SK-N-SH treated with all-trans-retinoic acid at 6 μM for 48 hours (cell line): ENCODE results near the gene DTD1.

Experiments
- ATAC-seq: fragments of 200-7000 bp; cut with Tn5 transposase; 3 replicates; pipeline ENCODE4 v1.9.1; 2020; ENCODE audit warnings: mild to moderate bottlenecking, moderate library complexity
- ARNTL ChIP-seq: fragments of 450-650 bp; formaldehyde crosslinking; IDR thresholded peaks from 2 replicates; pipeline ENCODE4 v1.5.0; 2020; ENCODE audit warnings: low read depth, mild to moderate bottlenecking, moderate library complexity, borderline replicate concordance
- CSDC2 ChIP-seq: fragments of 250-450 bp; sonication (Bioruptor Pico); IDR thresholded peaks from 2 replicates; pipeline ENCODE4 v1.5.0; 2020; ENCODE audit warnings: mild to moderate bottlenecking, moderate library complexity
- CSRNP3 ChIP-seq: fragments of 250-450 bp; sonication (Bioruptor Pico); IDR thresholded peaks from 2 replicates; pipeline ENCODE4 v1.5.1; 2021; ENCODE audit warnings: mild to moderate bottlenecking, moderate library complexity
- ESRRG ChIP-seq: fragments of 250-450 bp; sonication (Bioruptor Pico); IDR thresholded peaks from 2 replicates; pipeline ENCODE4 v1.6.1; 2021; ENCODE audit warnings: mild to moderate bottlenecking
- GLIS3 ChIP-seq: fragments of 250-450 bp; sonication (Bioruptor Pico); IDR thresholded peaks from 2 replicates; pipeline ENCODE4 v1.5.0; 2020; ENCODE audit warnings: mild to moderate bottlenecking, moderate library complexity
- ISL1 ChIP-seq: fragments of 250-450 bp; sonication (Bioruptor Pico); IDR thresholded peaks from 2 replicates; pipeline ENCODE4 v2.1.2; 2022; ENCODE audit warnings: mild to moderate bottlenecking, moderate library complexity
- OSR1 ChIP-seq: fragments of 250-450 bp; sonication (Bioruptor Pico); IDR thresholded peaks from 2 replicates; pipeline ENCODE4 v1.8.0; 2022; ENCODE audit warnings: moderate library complexity, mild to moderate bottlenecking, inconsistent platforms
- POU6F1 ChIP-seq: fragments of 250-450 bp; sonication (Bioruptor Pico); IDR thresholded peaks from 2 replicates; pipeline ENCODE4 v1.8.0; 2021; ENCODE audit warnings: low read depth, mild to moderate bottlenecking, moderate library complexity, borderline replicate concordance
- PPARA ChIP-seq: fragments of 250-450 bp; sonication (Bioruptor Pico); IDR thresholded peaks from 2 replicates; pipeline ENCODE4 v1.5.0; 2020; ENCODE audit warnings: mild to moderate bottlenecking, borderline replicate concordance
- RARB ChIP-seq: fragments of 250-450 bp; sonication (Bioruptor Pico); IDR thresholded peaks from 2 replicates; pipeline ENCODE4 v1.8.0; 2021; ENCODE audit warnings: mild to moderate bottlenecking, moderate library complexity
- SNAI2 ChIP-seq: fragments of 250-450 bp; sonication (Bioruptor Pico); IDR thresholded peaks from 2 replicates; pipeline ENCODE4 v1.5.0; 2020; ENCODE audit warnings: mild to moderate bottlenecking, moderate library complexity
- TCF4 ChIP-seq: fragments of 250-450 bp; sonication (Bioruptor Pico); IDR thresholded peaks from 2 replicates; pipeline ENCODE4 v1.8.0; 2021; ENCODE audit warnings: mild to moderate bottlenecking, moderate library complexity, borderline replicate concordance
- TOX ChIP-seq: fragments of 250-450 bp; sonication (Bioruptor Pico); IDR thresholded peaks from 2 replicates; pipeline ENCODE4 v1.8.0; 2021; ENCODE audit warnings: mild to moderate bottlenecking, moderate library complexity, borderline replicate concordance
- TSHZ2 ChIP-seq: fragments of 250-450 bp; sonication (Bioruptor Pico); IDR thresholded peaks from 2 replicates; pipeline ENCODE4 v1.5.0; 2020; ENCODE audit warnings: mild to moderate bottlenecking, moderate library complexity
- ZC3H10 ChIP-seq: fragments of 250-450 bp; sonication (Bioruptor Pico); IDR thresholded peaks from 2 replicates; pipeline ENCODE4 v1.5.1; 2021; ENCODE audit warnings: mild to moderate bottlenecking, moderate library complexity
- ZFP3 ChIP-seq: fragments of 250-450 bp; sonication (Bioruptor Pico); IDR thresholded peaks from 2 replicates; pipeline ENCODE4 v1.5.0; 2020; ENCODE audit warnings: mild to moderate bottlenecking, moderate library complexity
- ZFP30 ChIP-seq: fragments of 450-650 bp; formaldehyde crosslinking; IDR thresholded peaks from 2 replicates; pipeline ENCODE4 v1.5.0; 2022; ENCODE audit warnings: mild to moderate bottlenecking, moderate library complexity
- ZNF565 ChIP-seq: fragments of 450-650 bp; formaldehyde crosslinking; conservative IDR thresholded peaks from 2 replicates; pipeline ENCODE4 v1.5.0; 2020; ENCODE audit warnings: low read depth, mild to moderate bottlenecking, moderate library complexity
- ZNF70 ChIP-seq: fragments of 450-650 bp; formaldehyde crosslinking; IDR thresholded peaks from 2 replicates; pipeline ENCODE4 v1.5.0; 2020; ENCODE audit warnings: mild to moderate bottlenecking, moderate library complexity
- ZNF8 ChIP-seq: fragments of 450-650 bp; formaldehyde crosslinking; IDR thresholded peaks from 2 replicates; pipeline ENCODE4 v1.5.0; 2020; ENCODE audit warnings: mild to moderate bottlenecking, moderate library complexity
- TF ChIP-seq, protein P1 (sequence below): fragments of 250-450 bp; sonication (Bioruptor Pico); IDR thresholded peaks from 2 replicates; pipeline ENCODE4 v1.5.1; 2020; ENCODE audit warnings: low read depth, mild to moderate bottlenecking, moderate library complexity

Gene DTD1

GRCh38 chr20:18790787-18791186 is 202.9 kb downstream of the DTD1 start (continued):
- TF ChIP-seq ZNF565 (CRISPR knock-in tag) (no peak), OSR1 (CRISPR knock-in tag) (no peak), TSHZ2 (CRISPR knock-in tag) (no peak), TOX (no peak)

- TF ChIP-seq ZNF70 (CRISPR knock-in tag): no peak
- 0 out of 2 replicates have a peak, but pooled peaks have one; percentile 52 for TF ChIP-seq TSHZ2 (CRISPR knock-in tag)
- no peak for TF ChIP-seq POU6F1 (CRISPR knock-in tag)
- no peak for TF ChIP-seq ZNF8 (CRISPR knock-in tag)
- TF ChIP-seq CSDC2 (CRISPR knock-in tag): no peak
- TF ChIP-seq PPARA: no peak
- TF ChIP-seq OSR1 (CRISPR knock-in tag): no peak
- no peak for TF ChIP-seq ZNF565 (CRISPR knock-in tag)
- TF ChIP-seq SNAI2 (CRISPR knock-in tag): peak; percentile 72; the same call in 1 of the 2 replicates
- TF ChIP-seq, all 23 proteins: peak for 2
- peak; percentile 99 for ATAC-seq
These were observed 206.0 kb downstream of the DTD1 start for GRCh38 chr20:18793625-18794427.

DNA sequence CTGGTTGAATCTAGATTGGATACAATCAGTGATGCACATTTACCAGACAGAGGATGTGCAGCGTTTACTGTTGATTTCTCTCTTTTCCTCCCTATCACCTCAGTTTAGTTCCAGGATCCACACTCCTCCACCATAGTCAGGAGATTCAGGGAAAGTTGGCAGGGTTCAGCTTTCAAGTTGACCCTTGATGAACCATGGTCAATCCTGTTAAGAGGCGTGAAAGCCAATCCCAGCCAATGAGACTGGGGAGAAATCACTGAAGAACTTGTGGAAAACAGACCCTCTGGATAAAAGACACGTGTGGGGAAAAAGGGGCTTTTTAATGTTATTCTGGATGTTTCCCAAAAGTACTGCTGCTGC is 206.6 kb downstream of the DTD1 start:
- TF ChIP-seq TSHZ2 (CRISPR knock-in tag) (no peak), ISL1 (CRISPR knock-in tag) (no peak), CSRNP3 (CRISPR knock-in tag) (no peak), OSR1 (CRISPR knock-in tag) (no peak), RARB (CRISPR knock-in tag) (no peak), ZC3H10 (CRISPR knock-in tag) (no peak), ZNF8 (CRISPR knock-in tag) (no peak), ESRRG (CRISPR knock-in tag) (no peak), ZFP3 (CRISPR knock-in tag) (no peak), GLIS3 (CRISPR knock-in tag) (no peak), PPARA (no peak), CSDC2 (CRISPR knock-in tag) (no peak), TCF4 (CRISPR knock-in tag) (no peak), POU6F1 (CRISPR knock-in tag) (no peak), SNAI2 (CRISPR knock-in tag) (no peak), ARNTL (CRISPR knock-in tag) (no peak), ZNF70 (CRISPR knock-in tag) (no peak), ZFP30 (CRISPR knock-in tag) (no peak)
- TF ChIP-seq, protein P1, sequence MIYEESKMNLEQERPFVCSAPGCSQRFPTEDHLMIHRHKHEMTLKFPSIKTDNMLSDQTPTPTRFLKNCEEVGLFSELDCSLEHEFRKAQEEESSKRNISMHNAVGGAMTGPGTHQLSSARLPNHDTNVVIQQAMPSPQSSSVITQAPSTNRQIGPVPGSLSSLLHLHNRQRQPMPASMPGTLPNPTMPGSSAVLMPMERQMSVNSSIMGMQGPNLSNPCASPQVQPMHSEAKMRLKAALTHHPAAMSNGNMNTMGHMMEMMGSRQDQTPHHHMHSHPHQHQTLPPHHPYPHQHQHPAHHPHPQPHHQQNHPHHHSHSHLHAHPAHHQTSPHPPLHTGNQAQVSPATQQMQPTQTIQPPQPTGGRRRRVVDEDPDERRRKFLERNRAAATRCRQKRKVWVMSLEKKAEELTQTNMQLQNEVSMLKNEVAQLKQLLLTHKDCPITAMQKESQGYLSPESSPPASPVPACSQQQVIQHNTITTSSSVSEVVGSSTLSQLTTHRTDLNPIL: no peak
- ATAC-seq: peak; percentile 35; the same call in 2 of the 3 replicates
